DND-41 (cell line): ENCODE measurements around the gene DCUN1D4.

Experiments used
- EZH2 ChIP-seq: IDR thresholded peaks from 3 replicates; pipeline ENCODE4 v1.6.1; 2012; ENCODE audit warnings: borderline replicate concordance, low read depth, mild to moderate bottlenecking, moderate library complexity, low read length, inconsistent platforms; ENCODE audit not compliant: severe bottlenecking
- TF ChIP-seq, protein P1 (sequence below): IDR thresholded peaks from 2 replicates; pipeline ENCODE4 v1.5.1; 2012; ENCODE audit warnings: borderline replicate concordance, low read length, moderate library complexity, mild to moderate bottlenecking; ENCODE audit not compliant: poor library complexity, severe bottlenecking; ENCODE audit errors: extremely low read depth

DNA sequence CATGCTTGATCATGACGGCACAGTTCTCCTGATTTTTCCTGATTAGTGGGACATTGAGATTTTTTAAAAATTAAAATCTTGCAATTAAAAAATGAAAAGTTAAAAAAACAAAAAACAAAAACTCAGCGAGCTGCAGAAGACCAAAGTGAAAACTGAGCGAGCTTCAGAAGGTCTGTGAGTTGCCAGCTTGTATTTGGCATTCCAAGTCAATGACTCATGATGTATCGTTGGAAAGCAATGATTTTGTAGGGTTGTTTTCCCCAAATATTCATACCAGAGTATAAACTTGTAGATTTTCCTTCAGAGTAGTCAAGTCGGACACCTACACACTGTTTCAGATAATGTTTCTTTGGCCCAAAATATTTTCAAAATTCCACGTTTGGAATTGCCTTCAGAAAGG lies 100.3 kb downstream of the DCUN1D4 start:
- TF ChIP-seq, protein P1, sequence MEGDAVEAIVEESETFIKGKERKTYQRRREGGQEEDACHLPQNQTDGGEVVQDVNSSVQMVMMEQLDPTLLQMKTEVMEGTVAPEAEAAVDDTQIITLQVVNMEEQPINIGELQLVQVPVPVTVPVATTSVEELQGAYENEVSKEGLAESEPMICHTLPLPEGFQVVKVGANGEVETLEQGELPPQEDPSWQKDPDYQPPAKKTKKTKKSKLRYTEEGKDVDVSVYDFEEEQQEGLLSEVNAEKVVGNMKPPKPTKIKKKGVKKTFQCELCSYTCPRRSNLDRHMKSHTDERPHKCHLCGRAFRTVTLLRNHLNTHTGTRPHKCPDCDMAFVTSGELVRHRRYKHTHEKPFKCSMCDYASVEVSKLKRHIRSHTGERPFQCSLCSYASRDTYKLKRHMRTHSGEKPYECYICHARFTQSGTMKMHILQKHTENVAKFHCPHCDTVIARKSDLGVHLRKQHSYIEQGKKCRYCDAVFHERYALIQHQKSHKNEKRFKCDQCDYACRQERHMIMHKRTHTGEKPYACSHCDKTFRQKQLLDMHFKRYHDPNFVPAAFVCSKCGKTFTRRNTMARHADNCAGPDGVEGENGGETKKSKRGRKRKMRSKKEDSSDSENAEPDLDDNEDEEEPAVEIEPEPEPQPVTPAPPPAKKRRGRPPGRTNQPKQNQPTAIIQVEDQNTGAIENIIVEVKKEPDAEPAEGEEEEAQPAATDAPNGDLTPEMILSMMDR = no peak
- TF ChIP-seq EZH2 = no peak
